Measurements from ENCODE around the gene TMEM69.
"Not testable (repeated sequence)": the region's sequence is repeated elsewhere in the genome, so short reads cannot be mapped to it uniquely, and the experiment has no call there.

DNA sequence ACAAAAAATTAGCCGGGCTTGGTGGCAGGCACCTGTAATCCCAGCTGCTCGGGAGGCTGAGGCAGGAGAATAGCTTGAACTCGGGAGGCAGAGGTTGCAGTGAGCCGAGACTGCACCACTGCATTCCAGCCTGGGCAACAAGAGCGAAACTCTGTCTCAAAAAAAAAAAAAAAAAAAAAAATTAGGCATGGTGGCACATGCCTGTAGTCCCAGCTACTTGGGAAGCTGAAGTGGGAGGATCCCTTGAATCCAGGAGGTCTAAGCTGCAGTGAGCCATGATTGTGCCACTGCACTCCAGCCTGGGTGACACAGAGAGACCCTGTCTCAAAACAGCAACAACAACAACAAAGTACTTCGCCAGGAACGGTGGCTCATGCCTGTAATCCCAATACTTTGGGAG, 11.4 kb upstream of the TMEM69 start:
- TF ChIP-seq EZH2phosphoT487 (IDR thresholded peaks at IDR 0.05; ENCODE audit: insufficient read depth, low read depth); EZH2 (IDR thresholded peaks at IDR 0.05; ENCODE audit: insufficient read depth, poor library complexity, severe bottlenecking): not testable (repeated sequence)

Data from GM23248 (cell line).